Measurements from ENCODE around the gene FAM53A. TPM values are rescaled to one million over a fixed set of nuclear protein-coding genes. Genes with fewer than 3 reads are reported as not detected.

The FAM53A gene
- total and polyA plus RNA-seq, 10 of the 15 experiments (the other 5 are each of a cell fraction or from before 2014, with no cell fraction given): 0.02 to 0.87 (median 0.38) TPM; not detected in 2

DNA sequence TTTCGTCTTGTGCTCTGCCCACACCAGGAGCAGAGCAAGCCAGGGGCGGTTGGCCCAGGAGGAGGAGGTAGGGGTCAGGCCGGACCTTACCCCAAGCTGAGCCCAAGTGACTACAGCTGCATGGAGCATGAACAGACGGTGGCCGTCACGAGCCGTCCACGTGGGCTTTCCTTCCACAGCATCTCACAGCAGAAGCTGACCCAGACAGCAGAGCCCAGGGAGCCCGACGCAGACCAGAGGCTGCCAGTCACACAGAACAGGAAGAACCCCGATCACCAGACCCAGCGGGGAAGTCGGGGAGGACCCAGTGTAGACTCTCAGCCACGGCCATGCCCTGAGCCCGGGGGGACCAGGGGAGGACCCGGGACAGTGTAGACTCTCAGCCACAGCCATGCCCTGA, 58.0 kb downstream of the FAM53A start (continued):
- TF ChIP-seq, protein P1, sequence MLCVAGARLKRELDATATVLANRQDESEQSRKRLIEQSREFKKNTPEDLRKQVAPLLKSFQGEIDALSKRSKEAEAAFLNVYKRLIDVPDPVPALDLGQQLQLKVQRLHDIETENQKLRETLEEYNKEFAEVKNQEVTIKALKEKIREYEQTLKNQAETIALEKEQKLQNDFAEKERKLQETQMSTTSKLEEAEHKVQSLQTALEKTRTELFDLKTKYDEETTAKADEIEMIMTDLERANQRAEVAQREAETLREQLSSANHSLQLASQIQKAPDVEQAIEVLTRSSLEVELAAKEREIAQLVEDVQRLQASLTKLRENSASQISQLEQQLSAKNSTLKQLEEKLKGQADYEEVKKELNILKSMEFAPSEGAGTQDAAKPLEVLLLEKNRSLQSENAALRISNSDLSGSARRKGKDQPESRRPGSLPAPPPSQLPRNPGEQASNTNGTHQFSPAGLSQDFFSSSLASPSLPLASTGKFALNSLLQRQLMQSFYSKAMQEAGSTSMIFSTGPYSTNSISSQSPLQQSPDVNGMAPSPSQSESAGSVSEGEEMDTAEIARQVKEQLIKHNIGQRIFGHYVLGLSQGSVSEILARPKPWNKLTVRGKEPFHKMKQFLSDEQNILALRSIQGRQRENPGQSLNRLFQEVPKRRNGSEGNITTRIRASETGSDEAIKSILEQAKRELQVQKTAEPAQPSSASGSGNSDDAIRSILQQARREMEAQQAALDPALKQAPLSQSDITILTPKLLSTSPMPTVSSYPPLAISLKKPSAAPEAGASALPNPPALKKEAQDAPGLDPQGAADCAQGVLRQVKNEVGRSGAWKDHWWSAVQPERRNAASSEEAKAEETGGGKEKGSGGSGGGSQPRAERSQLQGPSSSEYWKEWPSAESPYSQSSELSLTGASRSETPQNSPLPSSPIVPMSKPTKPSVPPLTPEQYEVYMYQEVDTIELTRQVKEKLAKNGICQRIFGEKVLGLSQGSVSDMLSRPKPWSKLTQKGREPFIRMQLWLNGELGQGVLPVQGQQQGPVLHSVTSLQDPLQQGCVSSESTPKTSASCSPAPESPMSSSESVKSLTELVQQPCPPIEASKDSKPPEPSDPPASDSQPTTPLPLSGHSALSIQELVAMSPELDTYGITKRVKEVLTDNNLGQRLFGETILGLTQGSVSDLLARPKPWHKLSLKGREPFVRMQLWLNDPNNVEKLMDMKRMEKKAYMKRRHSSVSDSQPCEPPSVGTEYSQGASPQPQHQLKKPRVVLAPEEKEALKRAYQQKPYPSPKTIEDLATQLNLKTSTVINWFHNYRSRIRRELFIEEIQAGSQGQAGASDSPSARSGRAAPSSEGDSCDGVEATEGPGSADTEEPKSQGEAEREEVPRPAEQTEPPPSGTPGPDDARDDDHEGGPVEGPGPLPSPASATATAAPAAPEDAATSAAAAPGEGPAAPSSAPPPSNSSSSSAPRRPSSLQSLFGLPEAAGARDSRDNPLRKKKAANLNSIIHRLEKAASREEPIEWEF (IDR thresholded peaks at IDR 0.05; ENCODE audit: insufficient replicate concordance, low read depth, low read length): no peak
- no peak for TF ChIP-seq NRF1 (conservative IDR thresholded peaks at IDR 0.05; ENCODE audit: low read depth, low read length)
- no peak for TF ChIP-seq RUNX3 (IDR thresholded peaks at IDR 0.05; ENCODE audit: low read length)
- no peak for TF ChIP-seq ZNF384 (IDR thresholded peaks at IDR 0.05; ENCODE audit: borderline replicate concordance, low read depth, low read length)
- TF ChIP-seq, protein P2, sequence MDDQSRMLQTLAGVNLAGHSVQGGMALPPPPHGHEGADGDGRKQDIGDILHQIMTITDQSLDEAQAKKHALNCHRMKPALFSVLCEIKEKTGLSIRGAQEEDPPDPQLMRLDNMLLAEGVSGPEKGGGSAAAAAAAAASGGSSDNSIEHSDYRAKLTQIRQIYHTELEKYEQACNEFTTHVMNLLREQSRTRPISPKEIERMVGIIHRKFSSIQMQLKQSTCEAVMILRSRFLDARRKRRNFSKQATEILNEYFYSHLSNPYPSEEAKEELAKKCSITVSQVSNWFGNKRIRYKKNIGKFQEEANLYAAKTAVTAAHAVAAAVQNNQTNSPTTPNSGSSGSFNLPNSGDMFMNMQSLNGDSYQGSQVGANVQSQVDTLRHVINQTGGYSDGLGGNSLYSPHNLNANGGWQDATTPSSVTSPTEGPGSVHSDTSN (IDR thresholded peaks at IDR 0.05; ENCODE audit: insufficient replicate concordance, low read depth, low read length): no peak

DNA sequence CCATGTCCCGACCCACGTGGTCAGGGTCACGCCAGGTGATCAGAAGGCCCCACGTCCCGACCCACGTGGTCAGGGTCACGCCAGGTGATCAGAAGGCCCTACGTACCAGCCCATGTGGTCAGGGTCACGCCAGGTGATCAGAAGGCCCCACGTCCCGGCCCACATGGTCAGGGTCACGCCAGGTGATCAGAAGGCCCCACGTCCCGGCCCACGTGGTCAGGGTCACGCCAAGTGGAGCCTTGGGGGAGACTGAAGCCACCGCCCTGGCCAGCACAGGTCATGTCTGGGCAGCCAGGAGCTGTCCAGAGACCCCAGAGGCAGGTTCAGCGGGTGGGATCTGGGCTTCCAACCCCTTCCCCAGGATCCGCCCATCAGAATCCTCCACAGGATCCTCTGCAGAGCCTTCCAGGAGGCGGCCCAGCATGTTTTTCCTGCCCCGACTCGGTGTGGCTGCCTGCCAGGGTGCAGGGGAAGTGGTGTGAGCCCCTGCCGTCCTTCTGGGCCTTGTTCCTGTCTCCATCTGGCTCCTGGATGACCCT, 58.4 kb downstream of the FAM53A start:
- no TSS peak for BruUV-seq (replicated peaks)
- Histone ChIP-seq H3K9me3 (replicated peaks; ENCODE audit: control insufficient read depth, insufficient read depth, low read length) (peaks cover 3% of the 10 kb centered on the region; the same call in 1 of the 3 replicates), H3K27me3 (replicated peaks in 1 of 2; ENCODE audit: control insufficient read depth in 2 of 2, insufficient read depth in 2 of 2, low read length in 1 of 2) (no peaks in the 10 kb centered on the region), H3K9ac (ENCODE audit: control insufficient read depth, insufficient read depth, low read length) (no peak overlapping the region), H3K36me3 (ENCODE audit: control insufficient read depth in 2 of 2, insufficient read depth in 2 of 2, low read length in 1 of 2) (no peaks in the 10 kb centered on the region), H3K4me3 (no peak overlapping the region), H3K27ac (ENCODE audit: control insufficient read depth, insufficient read depth) (no peak overlapping the region), H3K4me1 (ENCODE audit: control insufficient read depth, insufficient read depth, low read length) (no peaks in the 10 kb centered on the region), H4K20me1 (ENCODE audit: control insufficient read depth, insufficient read depth) (no peaks in the 10 kb centered on the region), H3K4me2 (ENCODE audit: control insufficient read depth, insufficient read depth) (no peak overlapping the region), H2AFZ (ENCODE audit: control insufficient read depth, low read depth, low read length) (no peak overlapping the region), H3K79me2 (ENCODE audit: control insufficient read depth, insufficient read depth, low read length) (no peaks in the 10 kb centered on the region)
- intact Hi-C loops (cut with micrococcal nuclease; ENCODE audit: unreplicated experiment): no loop called here
- ChIA-PET POLR2A (no interaction called here), CTCF (no interaction called here), SMC1A (ENCODE audit: uncharacterized antibody, unreplicated experiment) (no interaction called here), RAD21 (ENCODE audit: unreplicated experiment) (no interaction called here)
- ATAC-seq (no peak), FAIRE-seq (no peak), DNase-seq (ENCODE audit: low read depth, low spot score) (no peak)
- in situ Hi-C loops (cut with MboI): no loop called here
- WGBS (ENCODE audit: insufficient coverage, insufficient replicate concordance, low lambda C conversion rate, missing lambda C conversion rate): 67% methylated on average over 20 of the region's 23 CpGs
- TF ChIP-seq PAX5 (IDR thresholded peaks at IDR 0.05; ENCODE audit: borderline replicate concordance, low read depth, low read length) (no peak), NFYB (IDR thresholded peaks at IDR 0.05; ENCODE audit: insufficient read depth, low read depth, low read length) (no peak), NFIC (IDR thresholded peaks at IDR 0.05; ENCODE audit: low read depth, low read length) (no peak)
- TF ChIP-seq, protein P3, sequence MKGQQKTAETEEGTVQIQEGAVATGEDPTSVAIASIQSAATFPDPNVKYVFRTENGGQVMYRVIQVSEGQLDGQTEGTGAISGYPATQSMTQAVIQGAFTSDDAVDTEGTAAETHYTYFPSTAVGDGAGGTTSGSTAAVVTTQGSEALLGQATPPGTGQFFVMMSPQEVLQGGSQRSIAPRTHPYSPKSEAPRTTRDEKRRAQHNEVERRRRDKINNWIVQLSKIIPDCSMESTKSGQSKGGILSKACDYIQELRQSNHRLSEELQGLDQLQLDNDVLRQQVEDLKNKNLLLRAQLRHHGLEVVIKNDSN (IDR thresholded peaks at IDR 0.05; ENCODE audit: borderline replicate concordance, extremely low read length, insufficient read depth, low read depth, low read length): no peak
- TF ChIP-seq, protein P4, sequence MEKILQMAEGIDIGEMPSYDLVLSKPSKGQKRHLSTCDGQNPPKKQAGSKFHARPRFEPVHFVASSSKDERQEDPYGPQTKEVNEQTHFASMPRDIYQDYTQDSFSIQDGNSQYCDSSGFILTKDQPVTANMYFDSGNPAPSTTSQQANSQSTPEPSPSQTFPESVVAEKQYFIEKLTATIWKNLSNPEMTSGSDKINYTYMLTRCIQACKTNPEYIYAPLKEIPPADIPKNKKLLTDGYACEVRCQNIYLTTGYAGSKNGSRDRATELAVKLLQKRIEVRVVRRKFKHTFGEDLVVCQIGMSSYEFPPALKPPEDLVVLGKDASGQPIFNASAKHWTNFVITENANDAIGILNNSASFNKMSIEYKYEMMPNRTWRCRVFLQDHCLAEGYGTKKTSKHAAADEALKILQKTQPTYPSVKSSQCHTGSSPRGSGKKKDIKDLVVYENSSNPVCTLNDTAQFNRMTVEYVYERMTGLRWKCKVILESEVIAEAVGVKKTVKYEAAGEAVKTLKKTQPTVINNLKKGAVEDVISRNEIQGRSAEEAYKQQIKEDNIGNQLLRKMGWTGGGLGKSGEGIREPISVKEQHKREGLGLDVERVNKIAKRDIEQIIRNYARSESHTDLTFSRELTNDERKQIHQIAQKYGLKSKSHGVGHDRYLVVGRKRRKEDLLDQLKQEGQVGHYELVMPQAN (conservative IDR thresholded peaks at IDR 0.05): no peak
- TF ChIP-seq, protein P5, sequence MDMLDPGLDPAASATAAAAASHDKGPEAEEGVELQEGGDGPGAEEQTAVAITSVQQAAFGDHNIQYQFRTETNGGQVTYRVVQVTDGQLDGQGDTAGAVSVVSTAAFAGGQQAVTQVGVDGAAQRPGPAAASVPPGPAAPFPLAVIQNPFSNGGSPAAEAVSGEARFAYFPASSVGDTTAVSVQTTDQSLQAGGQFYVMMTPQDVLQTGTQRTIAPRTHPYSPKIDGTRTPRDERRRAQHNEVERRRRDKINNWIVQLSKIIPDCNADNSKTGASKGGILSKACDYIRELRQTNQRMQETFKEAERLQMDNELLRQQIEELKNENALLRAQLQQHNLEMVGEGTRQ (IDR thresholded peaks at IDR 0.05; ENCODE audit: borderline replicate concordance, low read depth, low read length): no peak

All from GM12878 (cell line).